HepG2 (cell line): ENCODE results near the gene CAPN9. TPM values are rescaled to one million over a fixed set of nuclear protein-coding genes. Genes with fewer than 3 reads are reported as not detected.

Experiments used
- BCL3 ChIP-seq: sonication (generic); formaldehyde crosslinking; IDR thresholded peaks from 2 replicates; pipeline ENCODE4 v1.5.1; 2020; ENCODE audit warnings: mild to moderate bottlenecking, missing genetic modification reagents, moderate library complexity
- FOXC1 ChIP-seq: sonication (generic); formaldehyde crosslinking; IDR thresholded peaks from 2 replicates; pipeline ENCODE4 v1.8.0; 2022; ENCODE audit warnings: mild to moderate bottlenecking, missing genetic modification reagents, borderline replicate concordance
- HDAC1 ChIP-seq: sonication (generic); formaldehyde crosslinking; IDR thresholded peaks from 2 replicates; pipeline ENCODE4 v1.5.1; 2020; ENCODE audit warnings: mild to moderate bottlenecking, missing genetic modification reagents
- HOXA7 ChIP-seq: sonication (generic); formaldehyde crosslinking; IDR thresholded peaks from 2 replicates; pipeline ENCODE4 v1.8.1; 2022; ENCODE audit warnings: mild to moderate bottlenecking, missing genetic modification reagents, moderate library complexity
- JUND ChIP-seq: sonication (generic); formaldehyde crosslinking; IDR thresholded peaks from 2 replicates; pipeline ENCODE4 v1.8.0; 2022; ENCODE audit warnings: mild to moderate bottlenecking, missing genetic modification reagents
- PHF5A ChIP-seq: IDR thresholded peaks from one replicate; pipeline ENCODE4 v1.6.1; 2018; ENCODE audit warnings: low read depth, missing genetic modification reagents; ENCODE audit not compliant: unreplicated experiment
- POLR2A ChIP-seq, 2 experiments: IDR thresholded peaks; 2 replicates each; pipeline ENCODE4 v1.6.1; 2011; ENCODE audit warnings: low read depth in 2 of 2, low read length in 2 of 2, mild to moderate bottlenecking in 1 of 2, moderate library complexity in 1 of 2; ENCODE audit not compliant: insufficient read depth in 1 of 2
- PTBP1 ChIP-seq: fragments of 200-400 bp; formaldehyde crosslinking; IDR thresholded peaks from 2 replicates; pipeline ENCODE4 v1.6.1; 2018; ENCODE audit warnings: low read length, low read depth; ENCODE audit not compliant: poor library complexity, severe bottlenecking
- SKIL ChIP-seq: sonication (generic); formaldehyde crosslinking; IDR thresholded peaks from 2 replicates; pipeline ENCODE4 v1.8.0; 2022; ENCODE audit warnings: missing genetic modification reagents, mild to moderate bottlenecking, moderate library complexity, borderline replicate concordance
- YY1 ChIP-seq: IDR thresholded peaks from 2 replicates; pipeline ENCODE4 v1.6.1; 2011; ENCODE audit warnings: low read length, low read depth, moderate library complexity, mild to moderate bottlenecking; ENCODE audit not compliant: insufficient read depth, insufficient replicate concordance
- ZBTB7A ChIP-seq: sonication (generic); formaldehyde crosslinking; IDR thresholded peaks from 2 replicates; pipeline ENCODE4 v1.8.0; 2022; ENCODE audit warnings: mild to moderate bottlenecking, missing genetic modification reagents
- ZNF431 ChIP-seq: sonication (generic); formaldehyde crosslinking; IDR thresholded peaks from 2 replicates; pipeline ENCODE4 v1.9.0; 2022; ENCODE audit warnings: missing genetic modification reagents, low read depth, mild to moderate bottlenecking, borderline replicate concordance
- polyA plus RNA-seq, 8 experiments: library from polyadenylated mRNA; depleted of rRNA in 3 of 8; stranded (reverse) in 7 of 8; unstranded in 1 of 8; fragments of >200 nt; fragmentation: Illumina TruSeq in 4 of 8; extraction: Trizol in 4 of 8; gene quantifications; 2 replicates each; pipeline versions ENCODE4 v1.2.1 to v1.2.3, GENCODE V29; 2011 to 2016; ENCODE audit warnings: low read depth in 4 of 8, missing spikeins in 1 of 8, mixed read lengths in 1 of 8; ENCODE audit not compliant: insufficient read depth in 1 of 8
- total RNA-seq, 5 experiments: library from RNA; depleted of rRNA; stranded (reverse); fragments of >200 nt; fragmentation: Illumina TruSeq; extraction: Trizol; gene quantifications; 2 replicates each; pipeline ENCODE4 v1.2.3, GENCODE V29; 2016; ENCODE audit warnings: low read depth in 1 of 5
- TF ChIP-seq, protein P1 (sequence below): sonication (generic); formaldehyde crosslinking; IDR thresholded peaks from 2 replicates; pipeline ENCODE4 v1.5.1; 2020; ENCODE audit warnings: mild to moderate bottlenecking, missing genetic modification reagents, moderate library complexity
- TF ChIP-seq, protein P2 (sequence below): sonication (generic); formaldehyde crosslinking; IDR thresholded peaks from 2 replicates; pipeline ENCODE4 v1.8.1; 2023; ENCODE audit warnings: mild to moderate bottlenecking, missing genetic modification reagents, borderline replicate concordance
- TF ChIP-seq, protein P3 (sequence below): IDR thresholded peaks from 2 replicates; pipeline ENCODE4 v1.6.1; 2012; ENCODE audit warnings: low read length, improper control_type of control experiment
- TF ChIP-seq, protein P4 (sequence below): sonication (generic); formaldehyde crosslinking; IDR thresholded peaks from 2 replicates; pipeline ENCODE4 v1.4.0; 2020; ENCODE audit warnings: missing genetic modification reagents

Gene CAPN9
- total and polyA plus RNA-seq, 2 of the 13 experiments (the other 11 are each of a cell fraction or from before 2014, with no cell fraction given): 0.04 to 0.31 TPM

DNA sequence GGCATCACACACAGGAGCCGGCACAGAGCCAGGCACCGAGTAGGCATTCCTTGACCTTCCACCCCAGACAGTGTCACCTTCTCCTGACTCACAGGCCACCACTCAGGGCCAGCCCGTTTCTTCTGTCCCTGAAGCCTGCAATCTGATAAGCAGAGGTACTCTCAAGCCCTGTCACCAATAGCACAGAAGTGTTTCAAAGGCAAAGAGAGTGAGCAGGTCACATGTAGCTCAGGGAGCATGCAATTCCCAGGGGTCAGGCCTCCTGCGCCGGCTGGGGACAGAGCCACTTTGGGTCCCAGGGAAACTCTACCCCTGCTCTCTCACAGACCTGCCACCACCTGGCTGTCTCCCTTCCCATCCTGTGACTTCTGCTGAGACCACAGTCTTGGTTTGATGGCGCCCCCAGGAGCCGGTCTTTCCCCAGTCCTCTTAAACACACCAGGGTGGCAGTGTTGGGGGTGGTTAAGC lies 13.2 kb downstream of the CAPN9 start (continued):
- no peak for TF ChIP-seq HOXA7
- no peak for TF ChIP-seq PHF5A
- TF ChIP-seq, protein P1, sequence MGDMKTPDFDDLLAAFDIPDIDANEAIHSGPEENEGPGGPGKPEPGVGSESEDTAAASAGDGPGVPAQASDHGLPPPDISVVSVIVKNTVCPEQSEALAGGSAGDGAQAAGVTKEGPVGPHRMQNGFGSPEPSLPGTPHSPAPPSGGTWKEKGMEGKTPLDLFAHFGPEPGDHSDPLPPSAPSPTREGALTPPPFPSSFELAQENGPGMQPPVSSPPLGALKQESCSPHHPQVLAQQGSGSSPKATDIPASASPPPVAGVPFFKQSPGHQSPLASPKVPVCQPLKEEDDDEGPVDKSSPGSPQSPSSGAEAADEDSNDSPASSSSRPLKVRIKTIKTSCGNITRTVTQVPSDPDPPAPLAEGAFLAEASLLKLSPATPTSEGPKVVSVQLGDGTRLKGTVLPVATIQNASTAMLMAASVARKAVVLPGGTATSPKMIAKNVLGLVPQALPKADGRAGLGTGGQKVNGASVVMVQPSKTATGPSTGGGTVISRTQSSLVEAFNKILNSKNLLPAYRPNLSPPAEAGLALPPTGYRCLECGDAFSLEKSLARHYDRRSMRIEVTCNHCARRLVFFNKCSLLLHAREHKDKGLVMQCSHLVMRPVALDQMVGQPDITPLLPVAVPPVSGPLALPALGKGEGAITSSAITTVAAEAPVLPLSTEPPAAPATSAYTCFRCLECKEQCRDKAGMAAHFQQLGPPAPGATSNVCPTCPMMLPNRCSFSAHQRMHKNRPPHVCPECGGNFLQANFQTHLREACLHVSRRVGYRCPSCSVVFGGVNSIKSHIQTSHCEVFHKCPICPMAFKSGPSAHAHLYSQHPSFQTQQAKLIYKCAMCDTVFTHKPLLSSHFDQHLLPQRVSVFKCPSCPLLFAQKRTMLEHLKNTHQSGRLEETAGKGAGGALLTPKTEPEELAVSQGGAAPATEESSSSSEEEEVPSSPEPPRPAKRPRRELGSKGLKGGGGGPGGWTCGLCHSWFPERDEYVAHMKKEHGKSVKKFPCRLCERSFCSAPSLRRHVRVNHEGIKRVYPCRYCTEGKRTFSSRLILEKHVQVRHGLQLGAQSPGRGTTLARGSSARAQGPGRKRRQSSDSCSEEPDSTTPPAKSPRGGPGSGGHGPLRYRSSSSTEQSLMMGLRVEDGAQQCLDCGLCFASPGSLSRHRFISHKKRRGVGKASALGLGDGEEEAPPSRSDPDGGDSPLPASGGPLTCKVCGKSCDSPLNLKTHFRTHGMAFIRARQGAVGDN (CRISPR knock-in tag): peak; percentile 75
- TF ChIP-seq, protein P2, sequence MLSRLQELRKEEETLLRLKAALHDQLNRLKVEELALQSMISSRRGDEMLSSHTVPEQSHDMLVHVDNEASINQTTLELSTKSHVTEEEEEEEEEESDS (CRISPR knock-in tag): no peak
- no peak for TF ChIP-seq PTBP1
- no peak for TF ChIP-seq HDAC1 (CRISPR knock-in tag)
- no peak for TF ChIP-seq YY1
- no peak for TF ChIP-seq POLR2A (IDR thresholded peaks at IDR 0.05; ENCODE audit: insufficient read depth in 1 of 2, low read depth in 2 of 2, low read length in 2 of 2)
- TF ChIP-seq SKIL (CRISPR knock-in tag): no peak
- TF ChIP-seq, protein P3, sequence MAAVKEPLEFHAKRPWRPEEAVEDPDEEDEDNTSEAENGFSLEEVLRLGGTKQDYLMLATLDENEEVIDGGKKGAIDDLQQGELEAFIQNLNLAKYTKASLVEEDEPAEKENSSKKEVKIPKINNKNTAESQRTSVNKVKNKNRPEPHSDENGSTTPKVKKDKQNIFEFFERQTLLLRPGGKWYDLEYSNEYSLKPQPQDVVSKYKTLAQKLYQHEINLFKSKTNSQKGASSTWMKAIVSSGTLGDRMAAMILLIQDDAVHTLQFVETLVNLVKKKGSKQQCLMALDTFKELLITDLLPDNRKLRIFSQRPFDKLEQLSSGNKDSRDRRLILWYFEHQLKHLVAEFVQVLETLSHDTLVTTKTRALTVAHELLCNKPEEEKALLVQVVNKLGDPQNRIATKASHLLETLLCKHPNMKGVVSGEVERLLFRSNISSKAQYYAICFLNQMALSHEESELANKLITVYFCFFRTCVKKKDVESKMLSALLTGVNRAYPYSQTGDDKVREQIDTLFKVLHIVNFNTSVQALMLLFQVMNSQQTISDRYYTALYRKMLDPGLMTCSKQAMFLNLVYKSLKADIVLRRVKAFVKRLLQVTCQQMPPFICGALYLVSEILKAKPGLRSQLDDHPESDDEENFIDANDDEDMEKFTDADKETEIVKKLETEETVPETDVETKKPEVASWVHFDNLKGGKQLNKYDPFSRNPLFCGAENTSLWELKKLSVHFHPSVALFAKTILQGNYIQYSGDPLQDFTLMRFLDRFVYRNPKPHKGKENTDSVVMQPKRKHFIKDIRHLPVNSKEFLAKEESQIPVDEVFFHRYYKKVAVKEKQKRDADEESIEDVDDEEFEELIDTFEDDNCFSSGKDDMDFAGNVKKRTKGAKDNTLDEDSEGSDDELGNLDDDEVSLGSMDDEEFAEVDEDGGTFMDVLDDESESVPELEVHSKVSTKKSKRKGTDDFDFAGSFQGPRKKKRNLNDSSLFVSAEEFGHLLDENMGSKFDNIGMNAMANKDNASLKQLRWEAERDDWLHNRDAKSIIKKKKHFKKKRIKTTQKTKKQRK: no peak
- TF ChIP-seq JUND: no peak
- TF ChIP-seq, protein P4, sequence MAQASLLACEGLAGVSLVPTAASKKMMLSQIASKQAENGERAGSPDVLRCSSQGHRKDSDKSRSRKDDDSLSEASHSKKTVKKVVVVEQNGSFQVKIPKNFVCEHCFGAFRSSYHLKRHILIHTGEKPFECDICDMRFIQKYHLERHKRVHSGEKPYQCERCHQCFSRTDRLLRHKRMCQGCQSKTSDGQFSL (CRISPR knock-in tag): no peak
- TF ChIP-seq ZNF431: no peak
- TF ChIP-seq FOXC1: peak; percentile 85
- TF ChIP-seq BCL3 (CRISPR knock-in tag): no peak
- no peak for TF ChIP-seq ZBTB7A (CRISPR knock-in tag)
